GM12864 (cell line): ENCODE measurements around the gene AGFG2.
A peak's percentile ranks its signal among the peaks of the same experiment; 100 is the strongest.

ENCODE experiments used
- DNase-seq: peaks from one replicate; pipeline ENCODE4 v3.0.0-alpha.2; 2011; ENCODE audit warnings: low read depth
- H3K4me3 ChIP-seq: 2 replicates; pipeline ENCODE4 v1.5.1; 2011; ENCODE audit warnings: mild to moderate bottlenecking, low read depth, low read length, control low read depth
- CTCF ChIP-seq: IDR thresholded peaks from 2 replicates; pipeline ENCODE4 v1.5.1; 2011; ENCODE audit warnings: low read depth, mild to moderate bottlenecking, moderate library complexity, low read length, control low read depth, inconsistent platforms; ENCODE audit errors: missing control alignments

AGFG2 gene, protein sequence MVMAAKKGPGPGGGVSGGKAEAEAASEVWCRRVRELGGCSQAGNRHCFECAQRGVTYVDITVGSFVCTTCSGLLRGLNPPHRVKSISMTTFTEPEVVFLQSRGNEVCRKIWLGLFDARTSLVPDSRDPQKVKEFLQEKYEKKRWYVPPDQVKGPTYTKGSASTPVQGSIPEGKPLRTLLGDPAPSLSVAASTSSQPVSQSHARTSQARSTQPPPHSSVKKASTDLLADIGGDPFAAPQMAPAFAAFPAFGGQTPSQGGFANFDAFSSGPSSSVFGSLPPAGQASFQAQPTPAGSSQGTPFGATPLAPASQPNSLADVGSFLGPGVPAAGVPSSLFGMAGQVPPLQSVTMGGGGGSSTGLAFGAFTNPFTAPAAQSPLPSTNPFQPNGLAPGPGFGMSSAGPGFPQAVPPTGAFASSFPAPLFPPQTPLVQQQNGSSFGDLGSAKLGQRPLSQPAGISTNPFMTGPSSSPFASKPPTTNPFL

GRCh38 chr7:100538654-100539435, at the start of gene AGFG2:
Gene AGFG2 (plus strand): TSS chr7:100539203. CDS start chr7:100539347, 144 bp downstream.
- no peak for TF ChIP-seq CTCF
- peak within 1 kb of the TSS; percentile 81 for H3K4me3 ChIP-seq
- DNase-seq = peak; percentile 97

DNA sequence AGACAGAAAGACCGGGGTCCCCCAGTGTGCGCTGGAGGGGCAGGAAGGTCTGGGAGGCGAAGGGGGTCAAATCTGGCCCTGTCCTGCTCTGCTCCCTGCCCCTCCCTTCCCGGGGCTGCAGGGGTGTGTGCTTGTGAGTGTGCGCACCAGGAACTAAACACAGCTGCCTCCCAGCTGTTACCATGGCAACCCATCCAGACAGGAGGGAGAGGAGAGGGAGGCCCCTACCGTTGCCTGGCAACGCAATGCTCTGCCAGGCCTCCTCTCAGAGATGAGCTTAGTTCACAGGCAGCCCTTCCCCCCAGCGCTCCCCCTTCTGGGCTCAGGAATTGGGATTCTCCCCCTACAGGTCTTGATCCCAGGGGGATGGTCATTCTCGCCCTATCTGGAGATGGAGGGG, 49.2 kb upstream of the AGFG2 start:
- peak; percentile 59 for DNase-seq
- TF ChIP-seq CTCF = no peak
- H3K4me3 ChIP-seq = no peak overlapping the region

- DNase-seq = no peak
- no peak for TF ChIP-seq CTCF
- H3K4me3 ChIP-seq = no peak overlapping the region
Observed at GRCh38 chr7:100490483-100491191, 48.4 kb upstream of the AGFG2 start.

GRCh38 chr7:100491192-100491578, 47.8 kb upstream of the AGFG2 start:
- no peak overlapping the region for H3K4me3 ChIP-seq
- TF ChIP-seq CTCF = no peak
- DNase-seq = no peak

GRCh38 chr7:100492738-100493475, 46.1 kb upstream of the AGFG2 start:
- peak overlapping the region; percentile 43 for H3K4me3 ChIP-seq
- no peak for DNase-seq
- no peak for TF ChIP-seq CTCF
